OCI-LY3 (cell line): Measurements from ENCODE around the gene TGIF1.

Experiments
- CTCF ChIP-seq: fragments of 200-600, 300-600 bp; sonication (generic); IDR thresholded peaks from 2 replicates; pipeline ENCODE4 v1.5.1; 2014; ENCODE audit warnings: antibody characterized with exemption, low read length, low read depth
- EZH2phosphoT487 ChIP-seq: fragments of 200-600 bp; shearing (Covaris generic); IDR thresholded peaks from 2 replicates; pipeline ENCODE4 v1.6.1; 2018; ENCODE audit warnings: antibody characterized with exemption, mixed run types, low read depth

GRCh38 chr18:3498698-3499471 is 48.9 kb downstream of the TGIF1 start:
- TF ChIP-seq CTCF (no peak), EZH2phosphoT487 (no peak)
